ENCODE results near the gene GNB1L. TPM values are rescaled to one million over a fixed set of nuclear protein-coding genes. Genes with fewer than 3 reads are reported as not detected.
"Not testable (repeated sequence)": the region's sequence is repeated elsewhere in the genome, so short reads cannot be mapped to it uniquely, and the experiment has no call there.

Gene GNB1L
- total RNA-seq, 1 donor from 2014 or later = 7.0 TPM

GRCh38 chr22:19886605-19887255 is 32.1 kb upstream of the GNB1L start:
- H3K4me3 ChIP-seq (ENCODE audit: low read depth, low read length) = no peak overlapping the region
- no peak for DNase-seq (ENCODE audit: low read depth)
- H3K27me3 ChIP-seq (ENCODE audit: control insufficient read depth, insufficient read depth, low read length) = no peaks in the 10 kb centered on the region
- H3K36me3 ChIP-seq (ENCODE audit: control insufficient read depth, insufficient read depth, low read length) = no peaks in the 10 kb centered on the region
- TF ChIP-seq CTCF (IDR thresholded peaks at IDR 0.05; ENCODE audit: insufficient read depth, low read length, poor library complexity, severe bottlenecking) = no peak

DNA sequence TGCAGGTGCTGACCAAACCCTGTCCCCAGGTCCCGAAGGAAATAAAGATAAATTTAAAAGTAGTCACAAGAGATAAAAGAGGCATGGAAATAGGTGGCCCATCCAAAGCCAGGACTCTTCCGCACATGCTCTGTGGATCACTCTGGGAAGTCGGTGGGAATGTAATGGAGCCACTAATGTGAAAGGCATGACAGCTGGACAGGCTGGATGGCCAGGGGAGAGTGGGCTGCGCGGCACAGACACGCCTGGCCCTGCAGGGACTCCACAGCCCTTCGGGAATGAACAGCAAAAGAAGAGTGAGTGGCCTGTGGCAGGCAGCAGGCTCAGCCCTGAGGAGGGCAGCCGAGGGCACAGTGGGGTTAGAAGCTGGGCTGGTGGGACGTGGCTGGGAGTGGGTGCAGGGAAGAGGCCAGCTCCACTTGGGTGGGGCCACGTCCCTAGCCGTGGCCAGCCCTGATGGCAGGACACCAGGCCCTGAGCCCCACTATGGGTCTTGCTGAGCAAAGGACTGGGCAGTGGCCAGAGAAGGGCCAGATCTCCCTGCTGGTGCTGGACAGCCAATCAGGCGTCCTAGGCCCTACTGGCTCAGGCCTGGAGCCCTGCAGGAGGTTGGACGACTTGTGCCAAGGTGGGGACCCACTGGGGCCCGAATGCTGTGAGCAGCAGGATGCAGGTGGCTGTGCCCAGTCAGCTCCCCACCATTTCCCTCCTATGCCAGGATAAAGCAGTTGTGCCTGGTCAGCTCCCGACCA is 31.3 kb upstream of the GNB1L start:
- Histone ChIP-seq H3K27me3 (ENCODE audit: control insufficient read depth, insufficient read depth, low read length) (no peaks in the 10 kb centered on the region), H3K4me3 (ENCODE audit: low read depth, low read length) (no peak overlapping the region), H3K36me3 (ENCODE audit: control insufficient read depth, insufficient read depth, low read length) (no peaks in the 10 kb centered on the region)
- no peak for DNase-seq (ENCODE audit: low read depth)
- TF ChIP-seq CTCF (IDR thresholded peaks at IDR 0.05; ENCODE audit: insufficient read depth, low read length, poor library complexity, severe bottlenecking) = no peak

- Histone ChIP-seq H3K4me3 (ENCODE audit: low read depth, low read length) (no peak overlapping the region), H3K36me3 (ENCODE audit: control insufficient read depth, insufficient read depth, low read length) (no peaks in the 10 kb centered on the region), H3K27me3 (ENCODE audit: control insufficient read depth, insufficient read depth, low read length) (no peaks in the 10 kb centered on the region)
- no peak for DNase-seq (ENCODE audit: low read depth)
- TF ChIP-seq CTCF (IDR thresholded peaks at IDR 0.05; ENCODE audit: insufficient read depth, low read length, poor library complexity, severe bottlenecking) = no peak
These were observed 30.5 kb upstream of the GNB1L start for GRCh38 chr22:19884954-19885751.

- TF ChIP-seq CTCF (IDR thresholded peaks at IDR 0.05; ENCODE audit: insufficient read depth, low read length, poor library complexity, severe bottlenecking) = no peak
- no peak for DNase-seq (ENCODE audit: low read depth)
- no peaks in the 10 kb centered on the region for H3K27me3 ChIP-seq (ENCODE audit: control insufficient read depth, insufficient read depth, low read length)
- H3K36me3 ChIP-seq (ENCODE audit: control insufficient read depth, insufficient read depth, low read length) = no peaks in the 10 kb centered on the region
- H3K4me3 ChIP-seq (ENCODE audit: low read depth, low read length) = no peak overlapping the region
These were observed 29.7 kb upstream of the GNB1L start for GRCh38 chr22:19884161-19884953.

DNA sequence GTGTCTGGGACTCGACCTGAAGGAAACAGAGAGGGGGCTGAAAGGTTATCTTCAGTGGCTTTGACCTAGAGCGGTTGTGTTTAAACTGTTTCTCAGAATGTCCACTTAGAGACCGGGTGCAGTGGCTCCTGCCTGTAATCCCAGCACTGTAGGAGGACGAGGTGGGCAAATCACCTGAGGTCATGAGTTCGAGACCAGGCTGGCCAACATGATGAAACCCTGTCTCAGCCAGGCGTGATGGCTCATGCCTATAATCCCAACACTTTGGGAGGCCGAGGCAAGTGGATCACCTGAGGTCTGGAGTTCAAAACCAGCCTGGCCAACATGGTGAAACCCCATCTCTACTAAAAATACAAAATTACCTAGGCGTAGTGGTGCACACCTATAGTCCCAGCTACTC is 28.8 kb upstream of the GNB1L start:
- H3K4me3 ChIP-seq (ENCODE audit: low read depth, low read length); H3K27me3 ChIP-seq (ENCODE audit: control insufficient read depth, insufficient read depth, low read length); DNase-seq (ENCODE audit: low read depth); H3K36me3 ChIP-seq (ENCODE audit: control insufficient read depth, insufficient read depth, low read length): not testable (repeated sequence)
